HUES48 (cell line): ENCODE measurements around the gene CCNB1.
A peak's percentile ranks its signal among the peaks of the same experiment; 100 is the strongest.
"Not testable (repeated sequence)": the region's sequence is repeated elsewhere in the genome, so short reads cannot be mapped to it uniquely, and the experiment has no call there.

Source experiments
- H3K27ac ChIP-seq: one replicate; pipeline ENCODE4 v1.7.0; 2013; ENCODE audit warnings: low read depth, low read length, inconsistent platforms
- H3K27me3 ChIP-seq: 2 replicates; pipeline ENCODE4 v1.6.1; 2013; ENCODE audit warnings: mild to moderate bottlenecking, low read length; ENCODE audit not compliant: control insufficient read depth, insufficient read depth
- H3K36me3 ChIP-seq: 2 replicates; pipeline ENCODE4 v1.6.1; 2013; ENCODE audit warnings: low read length; ENCODE audit not compliant: control insufficient read depth, insufficient read depth
- H3K4me1 ChIP-seq: 2 replicates; pipeline ENCODE4 v1.6.1; 2013; ENCODE audit warnings: mild to moderate bottlenecking, low read length; ENCODE audit not compliant: control insufficient read depth, insufficient read depth
- H3K4me3 ChIP-seq: 2 replicates; pipeline ENCODE4 v1.5.1; 2013; ENCODE audit warnings: mild to moderate bottlenecking, low read depth, low read length
- H3K9ac ChIP-seq: 2 replicates; pipeline ENCODE4 v1.6.1; 2013; ENCODE audit warnings: mild to moderate bottlenecking, low read depth, low read length, moderate library complexity
- H3K9me3 ChIP-seq: 2 replicates; pipeline ENCODE4 v1.6.1; 2013; ENCODE audit warnings: low read length; ENCODE audit not compliant: control insufficient read depth, insufficient read depth

The CCNB1 gene

GRCh38 chr5:69148576-69148975, 18.4 kb upstream of the CCNB1 start:
- not testable (repeated sequence) for H3K4me1 ChIP-seq, H3K27ac ChIP-seq, H3K36me3 ChIP-seq, H3K9ac ChIP-seq, H3K27me3 ChIP-seq, H3K9me3 ChIP-seq, H3K4me3 ChIP-seq

DNA sequence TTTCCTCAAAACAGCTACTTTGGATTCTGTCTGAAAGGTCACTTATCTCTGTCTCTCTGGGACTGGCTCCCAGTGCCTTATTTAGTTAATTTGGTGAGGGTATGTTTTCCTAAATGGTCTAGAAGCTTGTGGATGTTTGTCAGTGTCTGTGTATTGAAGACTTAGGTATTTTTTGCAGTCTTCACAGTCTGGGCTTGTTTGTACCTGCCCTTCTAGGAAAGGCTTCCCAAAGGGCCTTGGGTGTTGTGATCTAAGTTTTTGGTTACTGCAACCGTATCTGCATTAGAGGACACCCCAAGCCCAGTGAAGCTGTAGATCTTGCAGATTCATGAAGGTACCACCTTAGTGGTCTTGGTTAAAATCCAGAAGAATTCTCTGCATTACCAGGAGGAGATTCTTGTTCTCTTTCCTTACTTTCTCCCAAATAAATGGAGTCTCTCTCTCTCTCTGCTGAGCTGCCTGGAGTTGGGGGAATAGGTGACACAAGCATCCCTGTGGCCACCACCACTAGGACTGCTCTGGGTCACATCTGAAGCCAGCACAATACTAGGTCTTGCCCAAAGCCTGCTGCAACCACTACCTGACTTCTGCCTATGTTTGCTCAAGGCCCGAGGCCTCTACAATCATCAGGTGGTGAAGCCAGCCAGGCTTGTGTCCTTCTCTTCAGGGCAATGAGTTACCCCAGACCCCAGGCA, 17.8 kb upstream of the CCNB1 start:
- no peak overlapping the region for H3K9ac ChIP-seq

GRCh38 chr5:69149676-69150010, 17.3 kb upstream of the CCNB1 start:
- Histone ChIP-seq H3K27ac (no peak overlapping the region), H3K4me1 (no peaks in the 10 kb centered on the region), H3K27me3 (no peaks in the 10 kb centered on the region), H3K36me3 (no peaks in the 10 kb centered on the region), H3K4me3 (no peak overlapping the region), H3K9me3 (no peaks in the 10 kb centered on the region), H3K9ac (no peak overlapping the region)

More for the DNA sequence above, 17.8 kb upstream of the CCNB1 start:
- Histone ChIP-seq H3K36me3 (no peaks in the 10 kb centered on the region), H3K27me3 (no peaks in the 10 kb centered on the region), H3K4me3 (no peak overlapping the region), H3K27ac (no peak overlapping the region), H3K4me1 (no peaks in the 10 kb centered on the region), H3K9me3 (no peaks in the 10 kb centered on the region)

DNA sequence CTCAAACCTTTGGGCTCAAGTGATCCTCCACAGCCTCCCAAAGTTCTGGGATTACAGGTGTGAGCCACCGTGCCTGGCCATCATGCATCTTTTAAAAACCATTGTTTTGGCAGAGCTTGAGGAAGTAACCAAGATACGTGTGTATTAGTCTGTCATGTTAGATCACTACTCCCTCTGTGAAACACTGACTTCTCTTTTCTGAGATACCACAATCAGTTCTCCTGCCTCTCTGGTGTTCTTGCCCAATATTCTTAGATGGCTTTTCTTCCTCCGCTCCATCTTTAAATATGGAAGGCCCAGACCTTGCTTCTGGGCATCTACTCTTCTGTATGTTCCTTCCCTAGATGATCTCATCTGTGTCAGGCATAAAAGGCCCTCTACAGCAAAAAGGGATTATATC, 14.2 kb upstream of the CCNB1 start:
- Histone ChIP-seq H3K4me3 (no peak overlapping the region), H3K9ac (no peak overlapping the region), H3K36me3 (no peaks in the 10 kb centered on the region), H3K27me3 (no peaks in the 10 kb centered on the region), H3K4me1 (no peaks in the 10 kb centered on the region), H3K27ac (no peak overlapping the region), H3K9me3 (no peaks in the 10 kb centered on the region)

DNA sequence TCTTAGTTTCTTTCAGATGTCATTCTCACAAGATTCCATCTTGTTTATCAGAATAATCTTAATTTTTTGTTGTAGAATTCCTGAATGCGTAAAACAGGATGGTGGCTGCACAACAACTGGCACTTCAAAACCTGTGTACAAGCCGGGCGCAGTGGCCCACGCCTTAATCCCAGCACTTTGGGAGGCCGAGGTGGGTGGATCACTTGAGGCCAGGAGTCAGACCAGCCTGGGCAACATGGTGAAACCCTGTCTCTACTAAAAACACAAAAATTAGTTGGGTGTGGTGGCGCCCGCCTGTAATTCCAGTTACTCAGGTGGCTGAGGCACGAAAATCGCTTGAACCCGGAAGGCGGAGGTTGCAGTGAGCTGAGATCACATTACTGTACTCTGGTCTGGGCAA, 10.5 kb upstream of the CCNB1 start:
- Histone ChIP-seq H3K4me3 (no peak overlapping the region), H3K27me3 (no peaks in the 10 kb centered on the region), H3K36me3 (no peaks in the 10 kb centered on the region), H3K9ac (no peak overlapping the region), H3K9me3 (no peaks in the 10 kb centered on the region), H3K27ac (no peak overlapping the region), H3K4me1 (no peaks in the 10 kb centered on the region)

GRCh38 chr5:69158039-69158438, 8.9 kb upstream of the CCNB1 start:
- no peaks in the 10 kb centered on the region for H3K9me3 ChIP-seq
- H3K36me3 ChIP-seq = no peaks in the 10 kb centered on the region
- no peak overlapping the region for H3K9ac ChIP-seq
- H3K27ac ChIP-seq = no peak overlapping the region
- H3K4me1 ChIP-seq = no peaks in the 10 kb centered on the region
- H3K27me3 ChIP-seq = no peaks in the 10 kb centered on the region
- H3K4me3 ChIP-seq = no peak overlapping the region

DNA sequence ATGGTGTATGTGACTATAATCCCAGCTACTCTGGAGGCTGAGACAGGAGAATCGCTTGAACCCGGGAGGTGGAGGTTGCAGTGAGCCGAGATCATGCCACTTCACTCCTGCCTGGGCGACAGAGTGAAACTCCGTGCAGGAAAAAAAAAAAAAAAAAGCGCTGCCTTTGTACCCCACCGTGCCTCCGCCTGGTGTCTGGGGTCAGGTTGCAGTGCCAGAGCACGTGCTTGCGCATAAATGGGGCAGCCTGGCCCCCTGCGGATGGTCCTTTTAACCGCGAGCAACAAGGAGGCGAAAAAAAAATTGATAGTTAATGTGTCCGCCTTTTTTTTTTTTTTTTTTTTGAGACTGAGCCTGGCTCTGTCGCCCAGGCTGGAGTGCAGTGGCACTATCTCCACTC, 6.3 kb upstream of the CCNB1 start:
- H3K27me3 ChIP-seq = no peaks in the 10 kb centered on the region
- H3K9ac ChIP-seq = no peak overlapping the region
- no peak overlapping the region for H3K27ac ChIP-seq
- H3K4me1 ChIP-seq = no peaks in the 10 kb centered on the region
- no peaks in the 10 kb centered on the region for H3K36me3 ChIP-seq
- no peaks in the 10 kb centered on the region for H3K9me3 ChIP-seq
- H3K4me3 ChIP-seq = no peak overlapping the region

DNA sequence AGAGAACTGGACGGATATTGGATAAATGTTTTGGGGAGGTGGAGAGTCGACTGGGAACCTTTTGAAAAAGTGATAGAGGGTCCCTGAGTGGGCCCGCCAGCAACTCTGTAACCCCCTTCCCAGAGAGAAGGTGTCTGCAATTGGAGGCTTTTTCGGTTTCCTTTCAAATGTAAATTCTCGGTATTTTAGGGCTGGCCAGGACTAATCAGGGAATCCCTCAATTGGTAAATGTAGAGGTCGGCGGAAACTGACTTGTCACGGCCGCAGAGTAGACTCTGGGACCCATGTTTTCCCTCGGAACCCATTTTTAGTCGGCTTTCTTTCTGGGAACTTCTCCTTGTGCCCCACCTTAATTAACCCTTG, 524 bp downstream of the CCNB1 start:
- Histone ChIP-seq H3K4me1 (peaks cover 16% of the 10 kb centered on the region), H3K9ac (peak overlapping the region; percentile 94), H3K4me3 (peak overlapping the region; percentile 82), H3K27me3 (no peaks in the 10 kb centered on the region), H3K36me3 (peaks cover 47% of the 10 kb centered on the region), H3K9me3 (no peaks in the 10 kb centered on the region), H3K27ac (peak overlapping the region; percentile 95)

DNA sequence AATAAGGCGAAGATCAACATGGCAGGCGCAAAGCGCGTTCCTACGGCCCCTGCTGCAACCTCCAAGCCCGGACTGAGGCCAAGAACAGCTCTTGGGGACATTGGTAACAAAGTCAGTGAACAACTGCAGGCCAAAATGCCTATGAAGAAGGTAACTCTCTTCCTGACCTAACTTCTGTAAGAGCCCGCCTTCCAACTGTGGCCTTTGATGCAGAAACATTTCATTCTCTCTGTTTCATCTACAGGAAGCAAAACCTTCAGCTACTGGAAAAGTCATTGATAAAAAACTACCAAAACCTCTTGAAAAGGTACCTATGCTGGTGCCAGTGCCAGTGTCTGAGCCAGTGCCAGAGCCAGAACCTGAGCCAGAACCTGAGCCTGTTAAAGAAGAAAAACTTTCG, 979 bp downstream of the CCNB1 start:
- H3K9me3 ChIP-seq = no peaks in the 10 kb centered on the region
- peaks cover 16% of the 10 kb centered on the region for H3K4me1 ChIP-seq
- H3K27ac ChIP-seq = peak overlapping the region; percentile 95
- H3K4me3 ChIP-seq = peak overlapping the region; percentile 82
- H3K27me3 ChIP-seq = no peaks in the 10 kb centered on the region
- peak overlapping the region; percentile 94 for H3K9ac ChIP-seq
- peaks cover 51% of the 10 kb centered on the region for H3K36me3 ChIP-seq

DNA sequence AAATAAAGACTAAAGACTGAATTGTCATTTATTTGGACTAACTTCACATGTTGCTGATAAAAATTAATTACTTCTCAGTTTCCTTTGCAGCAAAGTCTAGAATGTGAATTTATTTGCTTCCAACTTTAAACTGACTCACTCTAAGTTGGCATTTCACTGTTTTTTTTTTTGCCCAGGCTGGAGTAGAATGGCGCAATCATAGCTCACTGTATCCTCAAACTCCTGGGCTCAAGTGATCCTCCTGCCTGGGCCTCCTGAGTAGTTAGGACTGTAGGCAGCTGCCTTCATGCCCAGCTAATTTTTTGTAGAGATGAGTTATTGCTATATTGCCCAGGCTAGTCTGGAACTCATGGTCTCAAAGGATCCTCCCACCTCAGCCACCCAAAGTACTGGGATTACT, 3.5 kb downstream of the CCNB1 start:
- Histone ChIP-seq H3K27me3 (no peaks in the 10 kb centered on the region), H3K27ac (no peak overlapping the region), H3K9ac (no peak overlapping the region), H3K9me3 (no peaks in the 10 kb centered on the region), H3K4me1 (peaks cover 16% of the 10 kb centered on the region), H3K36me3 (peaks cover 76% of the 10 kb centered on the region), H3K4me3 (no peak overlapping the region)

GRCh38 chr5:69170969-69171368, 4.0 kb downstream of the CCNB1 start:
- Histone ChIP-seq H3K9ac (no peak overlapping the region; the same call in 1 of the 2 replicates), H3K36me3 (peaks cover 80% of the 10 kb centered on the region), H3K27ac (no peak overlapping the region), H3K4me1 (peaks cover 14% of the 10 kb centered on the region), H3K27me3 (no peaks in the 10 kb centered on the region), H3K9me3 (no peaks in the 10 kb centered on the region), H3K4me3 (no peak overlapping the region)
